ENCODE data around the gene INHBC.

The INHBC gene

GRCh38 chr12:57472391-57472790 lies 37.8 kb downstream of the INHBC start:
- Histone ChIP-seq H3K9me3 (replicated peaks in 1 of 2; ENCODE audit: control insufficient read depth in 2 of 2, insufficient read depth in 1 of 2, low read depth in 1 of 2, low read length in 2 of 2) (peaks cover 4% of the 10 kb centered on the region in 2 donors), H3K79me1 (ENCODE audit: low read depth, low read length) (no peaks in the 10 kb centered on the region), H3K4me3 (ENCODE audit: low read length in 2 of 2) (no peak overlapping the region), H4K91ac (ENCODE audit: low read depth, low read length, poor library complexity) (no peak overlapping the region), H2BK15ac (ENCODE audit: low read length) (no peak overlapping the region), H3K14ac (ENCODE audit: low read length) (no peak overlapping the region), H4K8ac (ENCODE audit: low read depth, low read length) (no peak overlapping the region), H2AK5ac (ENCODE audit: low read depth, low read length) (no peak overlapping the region), H3K27me3 (ENCODE audit: control insufficient read depth in 3 of 3, insufficient read depth in 3 of 3, low read depth in 1 of 3, low read length in 3 of 3) (peaks cover 22 to 50% (median 49%) of the 10 kb centered on the region in 3 experiments), H3K18ac (ENCODE audit: low read length) (no peak overlapping the region), H3K4me1 (ENCODE audit: control insufficient read depth in 2 of 2, insufficient read depth in 1 of 2, low read depth in 1 of 2, low read length in 2 of 2) (peaks cover 5 to 15% of the 10 kb centered on the region in 2 donors), H2BK12ac (ENCODE audit: low read length) (no peak overlapping the region), H3K4me2 (ENCODE audit: insufficient read depth, low read length, poor library complexity, severe bottlenecking) (no peak overlapping the region), H3K23ac (ENCODE audit: low read depth, low read length, poor library complexity) (no peak overlapping the region), H3K4ac (ENCODE audit: low read length) (no peak overlapping the region), H2BK5ac (ENCODE audit: low read length) (no peak overlapping the region), H3K9ac (ENCODE audit: low read depth, low read length, poor library complexity) (no peak overlapping the region), H2AFZ (ENCODE audit: low read length) (no peak overlapping the region), H2BK120ac (ENCODE audit: low read depth, low read length) (no peak overlapping the region), H3K36me3 (replicated peaks in 1 of 2; ENCODE audit: control insufficient read depth in 2 of 2, insufficient read depth in 2 of 2, low read length in 2 of 2) (no peaks in the 10 kb centered on the region), H3K27ac (replicated peaks; ENCODE audit: low read length) (no peak overlapping the region)
- WGBS, 2 donors (ENCODE audit: extremely low coverage in 2 of 2, insufficient read length in 2 of 2, insufficient replicate concordance in 1 of 2) = no CpG with 5 or more reads among the region's 3 CpGs
- no peak for DNase-seq (ENCODE audit: low spot score)

- H2BK12ac ChIP-seq (ENCODE audit: low read length) = peak overlapping the region; percentile 31
- no CpG with 5 or more reads among the region's 3 CpGs for WGBS, 2 donors (ENCODE audit: extremely low coverage in 2 of 2, insufficient read length in 2 of 2, insufficient replicate concordance in 1 of 2)
Observed at GRCh38 chr12:57473392-57473791, 38.8 kb downstream of the INHBC start.

GRCh38 chr12:57473886-57474285 lies 39.3 kb downstream of the INHBC start:
- Histone ChIP-seq H2BK12ac (ENCODE audit: low read length) (no peak overlapping the region), H3K36me3 (replicated peaks in 1 of 2; ENCODE audit: control insufficient read depth in 2 of 2, insufficient read depth in 2 of 2, low read length in 2 of 2) (no peaks in the 10 kb centered on the region), H4K8ac (ENCODE audit: low read depth, low read length) (no peak overlapping the region), H2AK5ac (ENCODE audit: low read depth, low read length) (no peak overlapping the region), H3K4ac (ENCODE audit: low read length) (no peak overlapping the region), H3K9ac (ENCODE audit: low read depth, low read length, poor library complexity) (no peak overlapping the region), H2BK15ac (ENCODE audit: low read length) (no peak overlapping the region), H3K9me3 (replicated peaks in 1 of 2; ENCODE audit: control insufficient read depth in 2 of 2, insufficient read depth in 1 of 2, low read depth in 1 of 2, low read length in 2 of 2) (peaks cover 4% of the 10 kb centered on the region in 2 donors), H3K79me1 (ENCODE audit: low read depth, low read length) (no peaks in the 10 kb centered on the region), H3K4me2 (ENCODE audit: insufficient read depth, low read length, poor library complexity, severe bottlenecking) (no peak overlapping the region), H3K27me3 (ENCODE audit: control insufficient read depth in 3 of 3, insufficient read depth in 3 of 3, low read depth in 1 of 3, low read length in 3 of 3) (peaks cover 22 to 63% (median 60%) of the 10 kb centered on the region in 3 experiments), H2AFZ (ENCODE audit: low read length) (no peak overlapping the region), H3K4me3 (ENCODE audit: low read length in 2 of 2) (no peak overlapping the region), H3K23ac (ENCODE audit: low read depth, low read length, poor library complexity) (no peak overlapping the region), H3K18ac (ENCODE audit: low read length) (no peak overlapping the region), H4K91ac (ENCODE audit: low read depth, low read length, poor library complexity) (no peak overlapping the region), H2BK120ac (ENCODE audit: low read depth, low read length) (no peak overlapping the region), H3K14ac (ENCODE audit: low read length) (no peak overlapping the region), H2BK5ac (ENCODE audit: low read length) (no peak overlapping the region), H3K27ac (replicated peaks; ENCODE audit: low read length) (no peak overlapping the region), H3K4me1 (ENCODE audit: control insufficient read depth in 2 of 2, insufficient read depth in 1 of 2, low read depth in 1 of 2, low read length in 2 of 2) (peaks cover 5 to 21% of the 10 kb centered on the region in 2 donors)
- DNase-seq (ENCODE audit: low spot score) = no peak
- no CpG with 5 or more reads among the region's 5 CpGs for WGBS, 2 donors (ENCODE audit: extremely low coverage in 2 of 2, insufficient read length in 2 of 2, insufficient replicate concordance in 1 of 2)

More at GRCh38 chr12:57473392-57473791, 38.8 kb downstream of the INHBC start:
- DNase-seq (ENCODE audit: low spot score) = no peak
- Histone ChIP-seq H2BK15ac (ENCODE audit: low read length) (no peak overlapping the region), H2AK5ac (ENCODE audit: low read depth, low read length) (no peak overlapping the region), H4K91ac (ENCODE audit: low read depth, low read length, poor library complexity) (no peak overlapping the region), H2AFZ (ENCODE audit: low read length) (no peak overlapping the region), H3K27me3 (ENCODE audit: control insufficient read depth in 3 of 3, insufficient read depth in 3 of 3, low read depth in 1 of 3, low read length in 3 of 3) (peaks cover 22 to 58% (median 55%) of the 10 kb centered on the region in 3 experiments), H3K18ac (ENCODE audit: low read length) (no peak overlapping the region), H3K4ac (ENCODE audit: low read length) (no peak overlapping the region), H2BK5ac (ENCODE audit: low read length) (no peak overlapping the region), H3K4me1 (ENCODE audit: control insufficient read depth in 2 of 2, insufficient read depth in 1 of 2, low read depth in 1 of 2, low read length in 2 of 2) (peaks cover 5 to 21% of the 10 kb centered on the region in 2 donors), H3K23ac (ENCODE audit: low read depth, low read length, poor library complexity) (no peak overlapping the region), H3K27ac (replicated peaks; ENCODE audit: low read length) (no peak overlapping the region), H3K14ac (ENCODE audit: low read length) (no peak overlapping the region), H3K36me3 (replicated peaks in 1 of 2; ENCODE audit: control insufficient read depth in 2 of 2, insufficient read depth in 2 of 2, low read length in 2 of 2) (no peaks in the 10 kb centered on the region), H2BK120ac (ENCODE audit: low read depth, low read length) (no peak overlapping the region), H3K9me3 (replicated peaks in 1 of 2; ENCODE audit: control insufficient read depth in 2 of 2, insufficient read depth in 1 of 2, low read depth in 1 of 2, low read length in 2 of 2) (peaks cover 4% of the 10 kb centered on the region in 2 donors), H3K9ac (ENCODE audit: low read depth, low read length, poor library complexity) (no peak overlapping the region), H3K4me3 (ENCODE audit: low read length in 2 of 2) (no peak overlapping the region), H3K4me2 (ENCODE audit: insufficient read depth, low read length, poor library complexity, severe bottlenecking) (no peak overlapping the region), H3K79me1 (ENCODE audit: low read depth, low read length) (no peaks in the 10 kb centered on the region), H4K8ac (ENCODE audit: low read depth, low read length) (no peak overlapping the region)

GRCh38 chr12:57474430-57474829 lies 39.8 kb downstream of the INHBC start:
- H2BK120ac ChIP-seq (ENCODE audit: low read depth, low read length) = no peak overlapping the region

More at GRCh38 chr12:57474430-57474829, 39.8 kb downstream of the INHBC start:
- H3K4me3 ChIP-seq (ENCODE audit: low read length in 2 of 2) = no peak overlapping the region
- H3K4me1 ChIP-seq (ENCODE audit: control insufficient read depth in 2 of 2, insufficient read depth in 1 of 2, low read depth in 1 of 2, low read length in 2 of 2) = peaks cover 5 to 21% of the 10 kb centered on the region in 2 donors
- H3K18ac ChIP-seq (ENCODE audit: low read length) = no peak overlapping the region
- no peak overlapping the region for H4K91ac ChIP-seq (ENCODE audit: low read depth, low read length, poor library complexity)
- no peak overlapping the region for H2BK12ac ChIP-seq (ENCODE audit: low read length)
- no peak overlapping the region for H3K14ac ChIP-seq (ENCODE audit: low read length)
- no peak overlapping the region for H2AFZ ChIP-seq (ENCODE audit: low read length)
- no peak for DNase-seq (ENCODE audit: low spot score)
- no peak overlapping the region for H2AK5ac ChIP-seq (ENCODE audit: low read depth, low read length)
- H3K9ac ChIP-seq (ENCODE audit: low read depth, low read length, poor library complexity) = no peak overlapping the region
- peaks cover 22 to 69% (median 66%) of the 10 kb centered on the region in 3 experiments for H3K27me3 ChIP-seq (ENCODE audit: control insufficient read depth in 3 of 3, insufficient read depth in 3 of 3, low read depth in 1 of 3, low read length in 3 of 3)
- no peak overlapping the region for H3K4ac ChIP-seq (ENCODE audit: low read length)
- no peak overlapping the region for H4K8ac ChIP-seq (ENCODE audit: low read depth, low read length)
- no peak overlapping the region for H2BK5ac ChIP-seq (ENCODE audit: low read length)
- H3K23ac ChIP-seq (ENCODE audit: low read depth, low read length, poor library complexity) = no peak overlapping the region
- no CpG with 5 or more reads among the region's 8 CpGs for WGBS, 2 donors (ENCODE audit: extremely low coverage in 2 of 2, insufficient read length in 2 of 2, insufficient replicate concordance in 1 of 2)
- H3K36me3 ChIP-seq (replicated peaks in 1 of 2; ENCODE audit: control insufficient read depth in 2 of 2, insufficient read depth in 2 of 2, low read length in 2 of 2) = no peaks in the 10 kb centered on the region
- no peak overlapping the region for H3K4me2 ChIP-seq (ENCODE audit: insufficient read depth, low read length, poor library complexity, severe bottlenecking)
- H3K27ac ChIP-seq (replicated peaks; ENCODE audit: low read length) = no peak overlapping the region
- H3K9me3 ChIP-seq (replicated peaks in 1 of 2; ENCODE audit: control insufficient read depth in 2 of 2, insufficient read depth in 1 of 2, low read depth in 1 of 2, low read length in 2 of 2) = peaks cover 4% of the 10 kb centered on the region in 2 donors
- no peak overlapping the region for H2BK15ac ChIP-seq (ENCODE audit: low read length)
- no peaks in the 10 kb centered on the region for H3K79me1 ChIP-seq (ENCODE audit: low read depth, low read length)

Data from neuronal stem cell (in vitro differentiated cells).